Tibial artery (tissue), 4 donors: ENCODE results near the gene PARP2.

ENCODE experiments used
- DNase-seq, 2 donors: peaks; one replicate each; pipeline ENCODE4 v3.0.0-alpha.2; 2019
- H3K27ac ChIP-seq, 2 donors: fragments of 200-600 bp; sonication (generic) in 1 of 2; 1 replicate in 1 of 2; 2 replicates in 1 of 2; pipeline ENCODE4 v1.5.1; 2018 to 2019; ENCODE audit warnings: mild to moderate bottlenecking in 1 of 2
- H3K27me3 ChIP-seq, 2 donors: fragments of 200-600 bp; sonication (generic) in 1 of 2; one replicate each; pipeline versions ENCODE4 v1.5.1 to v1.6.0; 2016 to 2019
- H3K36me3 ChIP-seq, 3 donors: fragments of 200-600 bp; sonication (generic) in 2 of 3; one replicate each; pipeline ENCODE4 v1.5.1; 2016 to 2019; ENCODE audit warnings: mild to moderate bottlenecking in 2 of 3
- H3K4me1 ChIP-seq, 4 donors: fragments of 200-600 bp; sonication (generic) in 2 of 4; 1 replicate in 3 of 4; 2 replicates in 1 of 4; pipeline ENCODE4 v1.5.1; 2016 to 2019
- H3K4me3 ChIP-seq, 2 donors: fragments of 200-600 bp; sonication (generic) in 1 of 2; 1 replicate in 1 of 2; 2 replicates in 1 of 2; pipeline ENCODE4 v1.5.1; 2018 to 2019; ENCODE audit warnings: mild to moderate bottlenecking in 2 of 2
- H3K9me3 ChIP-seq, 3 donors: fragments of 200-600 bp; sonication (generic) in 1 of 3; one replicate each; pipeline ENCODE4 v1.5.1; 2016 to 2019
- intact Hi-C: fragments of 100-400 bp; cut with DNase I; formaldehyde crosslinking; loops from one replicate; pipeline ENCODE4 v1.15.0; 2023; ENCODE audit warnings: low total_unique reads
- TF ChIP-seq, protein P1 (sequence below), 2 experiments: fragments of 200-600 bp in 1 of 2; fragments of 450-650 bp in 1 of 2; IDR thresholded peaks; one replicate each; pipeline ENCODE4 v1.5.1; 2017 to 2019; ENCODE audit warnings: antibody characterized with exemption in 2 of 2, mild to moderate bottlenecking in 1 of 2, moderate library complexity in 1 of 2

The PARP2 gene

GRCh38 chr14:20305265-20306078, 38.0 kb upstream of the PARP2 start, which contains the start of gene TTC5:
TTC5 (minus strand) TSS chr14:20305951; CDS start chr14:20305937, 14 bp downstream.
- TF ChIP-seq, protein P1, sequence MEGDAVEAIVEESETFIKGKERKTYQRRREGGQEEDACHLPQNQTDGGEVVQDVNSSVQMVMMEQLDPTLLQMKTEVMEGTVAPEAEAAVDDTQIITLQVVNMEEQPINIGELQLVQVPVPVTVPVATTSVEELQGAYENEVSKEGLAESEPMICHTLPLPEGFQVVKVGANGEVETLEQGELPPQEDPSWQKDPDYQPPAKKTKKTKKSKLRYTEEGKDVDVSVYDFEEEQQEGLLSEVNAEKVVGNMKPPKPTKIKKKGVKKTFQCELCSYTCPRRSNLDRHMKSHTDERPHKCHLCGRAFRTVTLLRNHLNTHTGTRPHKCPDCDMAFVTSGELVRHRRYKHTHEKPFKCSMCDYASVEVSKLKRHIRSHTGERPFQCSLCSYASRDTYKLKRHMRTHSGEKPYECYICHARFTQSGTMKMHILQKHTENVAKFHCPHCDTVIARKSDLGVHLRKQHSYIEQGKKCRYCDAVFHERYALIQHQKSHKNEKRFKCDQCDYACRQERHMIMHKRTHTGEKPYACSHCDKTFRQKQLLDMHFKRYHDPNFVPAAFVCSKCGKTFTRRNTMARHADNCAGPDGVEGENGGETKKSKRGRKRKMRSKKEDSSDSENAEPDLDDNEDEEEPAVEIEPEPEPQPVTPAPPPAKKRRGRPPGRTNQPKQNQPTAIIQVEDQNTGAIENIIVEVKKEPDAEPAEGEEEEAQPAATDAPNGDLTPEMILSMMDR (IDR thresholded peaks at IDR 0.05), result peak; percentile 71 to 93
- Histone ChIP-seq H3K9me3 (no peaks in the 10 kb centered on the region), H3K4me3 (peak within 1 kb of the TSS; percentile 71 to 88), H3K36me3 (peaks cover 9 to 17% (median 11%) of the 10 kb centered on the region in 3 donors), H3K27me3 (no peaks in the 10 kb centered on the region), H3K27ac (peak within 1 kb of the TSS; percentile 65 to 67), H3K4me1 (peaks cover 0 to 20% (median 13%) of the 10 kb centered on the region in 4 donors)
- intact Hi-C loops, result no loop called here
- peak; percentile 80 to 87 for DNase-seq

DNA sequence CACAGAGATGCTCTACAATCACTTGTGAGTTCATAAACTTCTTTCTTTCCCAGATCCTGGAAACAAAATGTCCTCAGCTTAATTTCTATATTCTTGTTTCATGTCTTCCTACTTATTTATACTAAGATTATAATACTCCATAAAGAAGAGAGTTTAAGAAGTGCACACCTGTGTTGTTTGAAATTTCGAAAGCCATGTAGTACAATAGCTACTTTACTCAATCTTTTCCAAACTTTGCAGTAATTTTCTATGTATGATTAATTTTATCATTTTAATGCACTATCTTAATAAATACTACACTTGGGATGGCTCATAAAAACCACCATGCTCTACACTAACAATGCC, 37.4 kb upstream of the PARP2 start:
- H3K4me3 ChIP-seq, result peak overlapping the region; percentile 71 to 88
- peaks cover 3 to 11% (median 6%) of the 10 kb centered on the region in 3 donors for H3K36me3 ChIP-seq
- no peak for DNase-seq
- TF ChIP-seq, protein P1 (IDR thresholded peaks at IDR 0.05), result no peak
- intact Hi-C loops, result no loop called here
- H3K27ac ChIP-seq, result no peak overlapping the region
- no peaks in the 10 kb centered on the region for H3K27me3 ChIP-seq
- peaks cover 0 to 20% (median 13%) of the 10 kb centered on the region in 4 donors for H3K4me1 ChIP-seq
- no peaks in the 10 kb centered on the region for H3K9me3 ChIP-seq

DNA sequence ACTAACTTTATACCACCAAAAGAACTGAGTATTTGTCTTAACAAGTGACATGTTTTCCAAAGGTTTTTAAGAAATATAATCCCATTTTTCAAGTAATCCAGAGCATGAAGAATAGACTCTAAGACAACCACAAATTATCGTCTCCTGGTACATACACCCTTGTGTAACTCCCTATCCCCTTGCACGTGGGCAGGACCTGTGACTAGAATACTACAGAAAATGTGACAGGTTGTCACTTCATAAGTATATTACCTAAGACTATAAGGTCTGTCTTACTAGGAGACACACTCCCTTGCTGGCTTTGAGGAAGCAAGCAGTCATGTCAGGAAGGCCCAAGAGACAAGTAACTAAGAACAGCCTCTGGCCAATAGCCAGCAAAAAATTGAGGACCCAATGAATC, 29.4 kb upstream of the PARP2 start:
- no peak for DNase-seq
- no peaks in the 10 kb centered on the region for H3K9me3 ChIP-seq
- H3K4me3 ChIP-seq, result no peak overlapping the region
- TF ChIP-seq, protein P1 (IDR thresholded peaks at IDR 0.05), result no peak
- no peak overlapping the region for H3K27ac ChIP-seq
- H3K36me3 ChIP-seq, result peaks cover 59 to 76% (median 70%) of the 10 kb centered on the region in 3 donors
- intact Hi-C loops, result no loop called here
- H3K27me3 ChIP-seq, result no peaks in the 10 kb centered on the region
- H3K4me1 ChIP-seq, result peaks cover 0 to 7% (median 0%) of the 10 kb centered on the region in 4 donors

GRCh38 chr14:20317720-20318119, 25.7 kb upstream of the PARP2 start:
- no peak overlapping the region for H3K4me3 ChIP-seq
- TF ChIP-seq, protein P1 (IDR thresholded peaks at IDR 0.05), result no peak
- intact Hi-C loops, result no loop called here

GRCh38 chr14:20327005-20327869, 16.2 kb upstream of the PARP2 start:
- H3K36me3 ChIP-seq, result peaks cover 36 to 55% (median 51%) of the 10 kb centered on the region in 3 donors
- H3K9me3 ChIP-seq, result no peaks in the 10 kb centered on the region
- no peak for DNase-seq
- intact Hi-C loops, result loop anchor here (5.0 to 10.0 kb wide), 3 partner anchors 135 to 358 kb away; partner anchors contain the start of genes ANG, PIP4P1 and RNASE4
- H3K4me1 ChIP-seq, result peaks cover 0 to 48% (median 10%) of the 10 kb centered on the region in 4 donors
- peak overlapping the region in 1 of 2 donors; percentile 33 for H3K27ac ChIP-seq
- TF ChIP-seq, protein P1 (IDR thresholded peaks at IDR 0.05), result peak; percentile 60 to 62
- no peak overlapping the region for H3K4me3 ChIP-seq
- no peaks in the 10 kb centered on the region for H3K27me3 ChIP-seq

More at GRCh38 chr14:20317720-20318119, 25.7 kb upstream of the PARP2 start:
- DNase-seq, result no peak
- Histone ChIP-seq H3K27me3 (no peaks in the 10 kb centered on the region), H3K27ac (no peak overlapping the region), H3K9me3 (no peaks in the 10 kb centered on the region), H3K4me1 (peaks cover 0 to 7% (median 0%) of the 10 kb centered on the region in 4 donors), H3K36me3 (peaks cover 76 to 82% (median 76%) of the 10 kb centered on the region in 3 donors)
